Heart right ventricle (tissue), 16 donors: Measurements from ENCODE around the gene XPA. TPM values are rescaled to one million over a fixed set of nuclear protein-coding genes. Genes with fewer than 3 reads are reported as not detected.

Experiments
- ATAC-seq, 8 donors: fragments of 200-7000 bp; cut with Tn5 transposase; one replicate each; pipeline ENCODE4 v1.9.1; 2020; ENCODE audit warnings: mild to moderate bottlenecking in 8 of 8, moderate library complexity in 8 of 8, moderate number of reproducible peaks in 1 of 8
- DNase-seq, 2 donors: peaks; one replicate each; pipeline ENCODE4 v3.0.0-alpha.2; 2020
- H3K27ac ChIP-seq, 10 donors: fragments of 200-600 bp; sonication (generic) in 2 of 10; one replicate each; pipeline versions ENCODE4 v1.5.0 to v1.8.0; 2020 to 2022; ENCODE audit warnings: mild to moderate bottlenecking in 3 of 10
- H3K27me3 ChIP-seq, 7 donors: fragments of 200-600 bp; one replicate each; pipeline ENCODE4 v1.8.0; 2021 to 2022; ENCODE audit warnings: mild to moderate bottlenecking in 2 of 7
- H3K36me3 ChIP-seq, 9 donors: fragments of 200-600 bp; sonication (generic) in 1 of 9; one replicate each; pipeline versions ENCODE4 v1.5.0 to v1.8.0; 2020 to 2022; ENCODE audit warnings: mild to moderate bottlenecking in 2 of 9
- H3K4me1 ChIP-seq, 9 donors: fragments of 200-600 bp; sonication (generic) in 1 of 9; one replicate each; pipeline versions ENCODE4 v1.5.0 to v1.8.0; 2020 to 2022; ENCODE audit warnings: mild to moderate bottlenecking in 4 of 9
- H3K4me3 ChIP-seq, 10 donors: fragments of 200-600 bp; sonication (generic) in 2 of 10; one replicate each; pipeline versions ENCODE4 v1.5.0 to v1.8.0; 2020 to 2022; ENCODE audit warnings: mild to moderate bottlenecking in 7 of 10, moderate library complexity in 2 of 10
- H3K9me3 ChIP-seq, 11 donors: fragments of 200-600 bp in 10 of 11; sonication (generic) in 2 of 11; one replicate each; pipeline versions ENCODE4 v1.5.0 to v1.8.0; 2013 to 2022; ENCODE audit warnings: mild to moderate bottlenecking in 2 of 11, control low read depth in 1 of 11, moderate library complexity in 1 of 11
- WGBS, 2 donors: extraction: QIAGEN DNeasy Blood & Tissue Kit; methylation state at CpG; one replicate each; pipeline ENCODE4 v1.1.7; 2013; ENCODE audit warnings: inconsistent platforms in 1 of 2; 5-methylcytosine and 5-hydroxymethylcytosine counted together
- intact Hi-C, 10 donors: fragments of 100-400 bp; cut with DNase I; formaldehyde crosslinking; loops; one replicate each; pipeline versions ENCODE4 v1.11.1 to v1.14.2; 2022
- polyA plus RNA-seq, 2 donors: library from polyadenylated mRNA; stranded (reverse); fragments of 200-250 nt; gene quantifications; one replicate each; pipeline ENCODE4 v1.2.3, GENCODE V29; 2013
- total RNA-seq, 10 donors: library from RNA; stranded (reverse); fragmentation: NEBNext Ultra II Directional in 3 of 10; extraction: Animal tissue kit (Norgen Biotek cat#: 25700) in 3 of 10; gene quantifications; one replicate each; pipeline versions ENCODE4 v1.2.1 to v1.2.4, GENCODE V29; 2021 to 2023
- TF ChIP-seq, protein P1 (sequence below), 9 donors: fragments of 200-600 bp; sonication (generic) in 2 of 9; IDR thresholded peaks; one replicate each; pipeline versions ENCODE4 v1.5.0 to v1.8.0; 2021 to 2022; ENCODE audit warnings: antibody characterized with exemption in 9 of 9, mild to moderate bottlenecking in 5 of 9, moderate library complexity in 1 of 9
- donor health status: Arrhythmogenic right ventricular cardiomyopathy.
- donor health status: ischemic (EF 13 %, LVEDD 7.1; RV severe dilation, severe dysfunction).
- donor health status: healthy with polysubstance abuse.
- donor health status: DM: no; HTN: yes; CAD: no.
- donor health status: DM: no; HTN: no; CAD: no.
- donor health status: ischemic (EF 25% LVEDD 6.9; RV normal size, moderate dysfunction).
- donor health status: ischemic (EF 25% LVEDD 5.7; RV mildly dilated, moderate dysfunction).
- donor health status: healthy.
- donor health status: DM: yes; HTN: yes; CAD: no.
- donor health status: Ischemic cardiomyopathy.
- donor health status: ischemic (EF 35%, LVEDD 5.7; RV mildly dilated, moderate dysfunction).
- donor health status: nonischemic (EF 11% LVEDD 7.7; RV severe dilation, severe dysfunction).
- donor health status: DM: yes; HTN: yes; CAD: no.
- donor health status: PGD.
- donor health status: ischemic (EF 29% LVEDD 5.4; RV normal size, mild dysfunction).
- donor health status: nonischemic (EF 23%, LVEDD 6.1; RV moderate dilation, normal function).

The XPA gene
- total and polyA plus RNA-seq, 12 donors: 5.7 to 13.7 (median 9.0) TPM

GRCh38 chr9:97689401-97690180, 7.5 kb downstream of the XPA start:
- Histone ChIP-seq H3K4me3 (no peak overlapping the region), H3K4me1 (peaks cover 0 to 30% (median 17%) of the 10 kb centered on the region in 9 donors), H3K36me3 (peaks cover 0 to 92% (median 48%) of the 10 kb centered on the region in 9 donors), H3K27ac (no peak overlapping the region), H3K27me3 (no peaks in the 10 kb centered on the region), H3K9me3 (no peaks in the 10 kb centered on the region)
- no peak for DNase-seq
- intact Hi-C loops: loop anchor here in 2 of 10 donors (5.0 kb wide), 2 partner anchors 47 to 52 kb away; no protein-coding TSS in a partner anchor
- ATAC-seq: no peak
- 58 to 63% methylated on average over 4 of the region's 4 CpGs for WGBS, 2 donors
- TF ChIP-seq, protein P1, sequence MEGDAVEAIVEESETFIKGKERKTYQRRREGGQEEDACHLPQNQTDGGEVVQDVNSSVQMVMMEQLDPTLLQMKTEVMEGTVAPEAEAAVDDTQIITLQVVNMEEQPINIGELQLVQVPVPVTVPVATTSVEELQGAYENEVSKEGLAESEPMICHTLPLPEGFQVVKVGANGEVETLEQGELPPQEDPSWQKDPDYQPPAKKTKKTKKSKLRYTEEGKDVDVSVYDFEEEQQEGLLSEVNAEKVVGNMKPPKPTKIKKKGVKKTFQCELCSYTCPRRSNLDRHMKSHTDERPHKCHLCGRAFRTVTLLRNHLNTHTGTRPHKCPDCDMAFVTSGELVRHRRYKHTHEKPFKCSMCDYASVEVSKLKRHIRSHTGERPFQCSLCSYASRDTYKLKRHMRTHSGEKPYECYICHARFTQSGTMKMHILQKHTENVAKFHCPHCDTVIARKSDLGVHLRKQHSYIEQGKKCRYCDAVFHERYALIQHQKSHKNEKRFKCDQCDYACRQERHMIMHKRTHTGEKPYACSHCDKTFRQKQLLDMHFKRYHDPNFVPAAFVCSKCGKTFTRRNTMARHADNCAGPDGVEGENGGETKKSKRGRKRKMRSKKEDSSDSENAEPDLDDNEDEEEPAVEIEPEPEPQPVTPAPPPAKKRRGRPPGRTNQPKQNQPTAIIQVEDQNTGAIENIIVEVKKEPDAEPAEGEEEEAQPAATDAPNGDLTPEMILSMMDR (IDR thresholded peaks at IDR 0.05): no peak

DNA sequence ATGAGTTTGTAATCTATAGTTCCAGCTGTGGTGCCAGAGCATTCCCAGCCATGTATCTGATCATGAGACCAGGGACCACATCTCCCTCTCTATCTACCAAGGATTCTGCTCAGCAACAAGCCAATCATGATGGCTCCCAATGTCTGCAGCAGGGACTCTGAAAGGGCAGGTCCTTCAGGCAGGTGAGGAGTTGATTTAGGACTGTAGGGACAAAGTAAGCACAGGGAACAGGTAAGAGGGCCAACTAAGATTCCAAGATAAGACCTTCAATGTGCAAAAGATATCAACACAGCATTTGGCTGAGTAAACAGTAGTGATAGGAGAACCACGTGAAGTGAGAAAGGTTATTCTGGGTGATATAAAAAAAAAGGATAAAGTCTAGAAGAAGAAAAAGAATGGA, 8.5 kb downstream of the XPA start:
- Histone ChIP-seq H3K36me3 (peaks cover 0 to 100% (median 57%) of the 10 kb centered on the region in 9 donors), H3K4me1 (peaks cover 0 to 20% (median 8%) of the 10 kb centered on the region in 9 donors), H3K27me3 (no peaks in the 10 kb centered on the region), H3K4me3 (no peak overlapping the region), H3K9me3 (no peaks in the 10 kb centered on the region), H3K27ac (no peak overlapping the region)
- intact Hi-C loops: loop anchor here in 2 of 10 donors (5.0 kb wide), 2 partner anchors 46 to 51 kb away; no protein-coding TSS in a partner anchor
- ATAC-seq (no peak), DNase-seq (no peak)
- 53 to 73% methylated on average over 1 of the region's 1 CpG for WGBS, 2 donors
- TF ChIP-seq, protein P1 (IDR thresholded peaks at IDR 0.05): no peak

DNA sequence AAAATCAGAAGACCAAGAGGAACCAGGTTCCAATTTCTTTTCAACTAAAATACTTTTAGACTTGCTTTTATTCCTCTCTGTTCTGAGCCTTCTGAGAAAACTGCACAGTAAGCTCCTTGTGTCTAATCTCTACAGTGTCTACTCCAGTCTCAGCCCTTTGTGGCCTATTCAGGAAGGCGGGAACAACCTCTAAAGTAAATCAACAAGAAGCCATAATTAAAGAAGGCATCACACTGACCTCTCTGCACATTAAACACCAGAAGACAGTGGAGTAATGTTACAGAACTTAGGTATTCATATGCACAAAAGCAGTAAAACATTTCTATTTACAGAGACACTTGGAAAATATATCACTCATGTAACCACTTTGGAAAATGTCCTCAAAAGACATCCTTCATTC, 14.9 kb downstream of the XPA start:
- H3K27ac ChIP-seq: no peak overlapping the region
- peaks cover 0 to 100% (median 56%) of the 10 kb centered on the region in 9 donors for H3K36me3 ChIP-seq
- H3K9me3 ChIP-seq: no peaks in the 10 kb centered on the region
- intact Hi-C loops: no loop called here
- 97 to 100% methylated on average over 1 of the region's 1 CpG for WGBS, 2 donors
- DNase-seq: no peak
- TF ChIP-seq, protein P1 (IDR thresholded peaks at IDR 0.05): no peak
- ATAC-seq: no peak
- H3K27me3 ChIP-seq: no peaks in the 10 kb centered on the region
- H3K4me3 ChIP-seq: no peak overlapping the region
- peaks cover 0 to 4% (median 0%) of the 10 kb centered on the region in 9 donors for H3K4me1 ChIP-seq

DNA sequence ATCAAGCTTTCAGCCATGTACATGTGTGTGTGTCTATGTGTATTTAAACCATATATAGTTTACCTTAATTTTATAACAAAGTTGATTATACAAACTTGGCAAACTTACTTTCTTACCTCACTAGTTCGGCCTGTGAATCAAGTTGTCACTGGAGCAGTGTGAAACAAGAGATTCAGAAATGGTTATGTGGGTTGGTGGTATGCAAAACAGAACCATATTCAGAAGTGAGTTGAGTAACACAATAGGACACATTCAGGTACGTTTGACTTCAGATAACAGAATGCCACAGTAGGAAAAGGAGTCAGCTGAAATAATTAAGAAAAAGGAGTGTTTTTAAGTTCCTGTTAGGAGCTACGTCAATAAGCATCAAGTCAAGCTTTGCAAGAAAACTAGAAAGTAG, 21.5 kb downstream of the XPA start:
- 70% methylated on average over 3 of the region's 3 CpGs for WGBS, 2 donors
- Histone ChIP-seq H3K36me3 (peaks cover 0 to 100% (median 59%) of the 10 kb centered on the region in 9 donors), H3K4me3 (no peak overlapping the region), H3K27ac (no peak overlapping the region), H3K27me3 (no peaks in the 10 kb centered on the region), H3K4me1 (peaks cover 0 to 16% (median 0%) of the 10 kb centered on the region in 9 donors), H3K9me3 (no peaks in the 10 kb centered on the region)
- ATAC-seq: no peak
- no peak for DNase-seq
- intact Hi-C loops: no loop called here
- TF ChIP-seq, protein P1 (IDR thresholded peaks at IDR 0.05): no peak
